H7 (cell line): Measurements from ENCODE around the gene FAM200C. TPM values are rescaled to one million over a fixed set of nuclear protein-coding genes. Genes with fewer than 3 reads are reported as not detected.

ENCODE experiments used
- DNase-seq: peaks from one replicate; pipeline ENCODE4 v3.0.0; 2012
- H3K27me3 ChIP-seq: 2 replicates; pipeline ENCODE4 v1.6.0; 2011; ENCODE audit warnings: mild to moderate bottlenecking, low read length; ENCODE audit not compliant: control insufficient read depth, insufficient read depth
- H3K36me3 ChIP-seq: replicated peaks from 2 replicates; pipeline ENCODE4 v1.5.1; 2011; ENCODE audit warnings: low read length; ENCODE audit not compliant: control insufficient read depth, insufficient read depth
- H3K4me3 ChIP-seq: 2 replicates; pipeline ENCODE4 v1.5.1; 2011; ENCODE audit warnings: low read depth, mild to moderate bottlenecking, control low read depth, low read length, moderate library complexity; ENCODE audit not compliant: insufficient read depth
- total RNA-seq: library from RNA; depleted of rRNA; stranded (reverse); fragments of >200 nt; shearing (Covaris generic); gene quantifications from 2 replicates; pipeline ENCODE4 v1.2.3, GENCODE V29; 2014

The FAM200C gene
- total RNA-seq, 1 experiment from 2014 or later: 4.8 TPM

- no peaks in the 10 kb centered on the region for H3K27me3 ChIP-seq
- no peak for DNase-seq
- H3K36me3 ChIP-seq: no peaks in the 10 kb centered on the region
- H3K4me3 ChIP-seq: no peak overlapping the region
Observed at GRCh38 chr5:160387445-160387844, 12.4 kb downstream of the FAM200C start.

GRCh38 chr5:160385496-160385895, 14.4 kb downstream of the FAM200C start:
- no peaks in the 10 kb centered on the region for H3K27me3 ChIP-seq
- H3K4me3 ChIP-seq: no peak overlapping the region
- H3K36me3 ChIP-seq: no peaks in the 10 kb centered on the region
- DNase-seq: no peak

GRCh38 chr5:160384681-160385080, 15.2 kb downstream of the FAM200C start:
- Histone ChIP-seq H3K36me3 (no peaks in the 10 kb centered on the region), H3K27me3 (no peaks in the 10 kb centered on the region), H3K4me3 (no peak overlapping the region)
- DNase-seq: no peak

GRCh38 chr5:160382346-160382745, 17.5 kb downstream of the FAM200C start:
- DNase-seq: no peak
- Histone ChIP-seq H3K27me3 (no peaks in the 10 kb centered on the region), H3K4me3 (no peak overlapping the region), H3K36me3 (no peaks in the 10 kb centered on the region)

GRCh38 chr5:160380041-160380440, 19.8 kb downstream of the FAM200C start:
- Histone ChIP-seq H3K27me3 (no peaks in the 10 kb centered on the region; the same call in 1 of the 2 replicates), H3K4me3 (no peak overlapping the region), H3K36me3 (no peaks in the 10 kb centered on the region)
- DNase-seq: no peak

GRCh38 chr5:160379511-160379910, 20.3 kb downstream of the FAM200C start:
- Histone ChIP-seq H3K36me3 (no peaks in the 10 kb centered on the region), H3K27me3 (no peaks in the 10 kb centered on the region; the same call in 1 of the 2 replicates), H3K4me3 (no peak overlapping the region)
- DNase-seq: no peak

- no peak overlapping the region for H3K4me3 ChIP-seq
- H3K27me3 ChIP-seq: no peaks in the 10 kb centered on the region; the same call in 1 of the 2 replicates
- no peak for DNase-seq
- H3K36me3 ChIP-seq: no peaks in the 10 kb centered on the region
Observed at GRCh38 chr5:160378330-160378729, 21.5 kb downstream of the FAM200C start.

- no peaks in the 10 kb centered on the region; the same call in 1 of the 2 replicates for H3K27me3 ChIP-seq
- DNase-seq: no peak
- no peak overlapping the region for H3K4me3 ChIP-seq
- H3K36me3 ChIP-seq: no peaks in the 10 kb centered on the region
Observed at GRCh38 chr5:160377651-160378050, 22.2 kb downstream of the FAM200C start.

GRCh38 chr5:160376416-160376815, 23.4 kb downstream of the FAM200C start:
- Histone ChIP-seq H3K4me3 (no peak overlapping the region), H3K36me3 (no peaks in the 10 kb centered on the region), H3K27me3 (no peaks in the 10 kb centered on the region; the same call in 1 of the 2 replicates)
- no peak for DNase-seq

- H3K27me3 ChIP-seq: peaks cover 7% of the 10 kb centered on the region
- H3K4me3 ChIP-seq: no peak overlapping the region
- DNase-seq: no peak
- no peaks in the 10 kb centered on the region for H3K36me3 ChIP-seq
Observed at GRCh38 chr5:160375701-160376100, 24.2 kb downstream of the FAM200C start.

GRCh38 chr5:160375166-160375565, 24.7 kb downstream of the FAM200C start:
- H3K36me3 ChIP-seq: no peaks in the 10 kb centered on the region
- no peak overlapping the region for H3K4me3 ChIP-seq
- peaks cover 12% of the 10 kb centered on the region for H3K27me3 ChIP-seq
- DNase-seq: no peak

GRCh38 chr5:160371294-160371693, 28.6 kb downstream of the FAM200C start:
- Histone ChIP-seq H3K27me3 (peaks cover 24% of the 10 kb centered on the region), H3K4me3 (no peak overlapping the region), H3K36me3 (no peaks in the 10 kb centered on the region)
- peak; percentile 14 for DNase-seq

- Histone ChIP-seq H3K27me3 (peaks cover 24% of the 10 kb centered on the region), H3K36me3 (no peaks in the 10 kb centered on the region), H3K4me3 (peak overlapping the region; percentile 45)
- no peak for DNase-seq
Observed at GRCh38 chr5:160370713-160371034, 29.2 kb downstream of the FAM200C start.

- no peaks in the 10 kb centered on the region for H3K36me3 ChIP-seq
- peak; percentile 85 for DNase-seq
- peaks cover 24% of the 10 kb centered on the region for H3K27me3 ChIP-seq
- H3K4me3 ChIP-seq: peak within 1 kb of the TSS; percentile 45
Observed at GRCh38 chr5:160369990-160370712, 29.7 kb downstream of the FAM200C start, which contains the start of gene C1QTNF2. TSS of gene C1QTNF2 (minus strand) at chr5:160370626. CDS start at chr5:160355011, 15,615 bp downstream.

GRCh38 chr5:160367885-160368284, 32.0 kb downstream of the FAM200C start:
- no peak for DNase-seq
- H3K27me3 ChIP-seq: peaks cover 24% of the 10 kb centered on the region
- no peak overlapping the region for H3K4me3 ChIP-seq
- H3K36me3 ChIP-seq: no peaks in the 10 kb centered on the region
